GM19463 (cell line): ENCODE results near the gene MAP4K4.

Source experiments
- ATAC-seq: cut with Tn5 transposase; IDR thresholded peaks from one replicate; pipeline ENCODE4 v1.9.1; 2021; ENCODE audit warnings: mild to moderate bottlenecking, moderate library complexity; ENCODE audit not compliant: unreplicated experiment

MAP4K4 gene

DNA sequence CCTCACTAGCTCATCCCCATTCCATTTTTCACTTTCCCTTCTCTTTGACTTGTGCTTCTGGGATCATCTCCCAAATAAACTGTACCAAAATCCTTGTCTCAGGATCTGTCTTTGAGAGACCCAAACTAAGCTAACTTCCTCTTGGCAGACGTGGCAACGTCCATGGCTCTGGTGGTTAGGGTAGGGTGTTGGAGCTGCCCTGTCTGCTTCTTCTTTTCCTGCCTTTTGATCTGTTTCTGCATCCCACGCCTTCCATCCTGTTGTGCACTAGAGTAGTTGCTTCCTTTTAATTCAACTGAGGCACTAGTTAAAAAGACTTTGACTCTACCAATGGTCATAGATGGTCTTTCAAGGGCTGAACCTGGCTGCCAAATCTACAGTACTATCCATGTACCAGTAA, 5.5 kb upstream of the MAP4K4 start:
- no peak for ATAC-seq

DNA sequence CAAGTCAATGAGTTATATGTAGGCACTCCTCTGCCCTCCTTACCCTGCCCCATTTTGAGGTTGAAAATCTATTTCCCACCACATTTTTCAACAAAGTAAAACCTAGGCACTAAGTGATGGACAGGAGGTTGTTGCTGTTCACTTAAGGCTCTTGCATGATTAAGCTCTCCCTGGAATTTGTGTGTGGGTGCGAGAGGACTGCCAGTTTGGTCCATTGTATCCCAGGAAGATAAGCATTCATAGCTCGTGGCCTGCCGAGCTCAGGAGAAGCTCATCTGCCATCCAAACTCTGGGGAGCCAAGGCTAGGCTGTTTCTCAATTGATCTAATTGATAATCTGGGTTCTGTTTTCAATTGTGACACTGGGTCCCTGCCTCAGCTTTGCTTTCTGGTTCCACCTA, 4.7 kb upstream of the MAP4K4 start:
- ATAC-seq, result no peak

DNA sequence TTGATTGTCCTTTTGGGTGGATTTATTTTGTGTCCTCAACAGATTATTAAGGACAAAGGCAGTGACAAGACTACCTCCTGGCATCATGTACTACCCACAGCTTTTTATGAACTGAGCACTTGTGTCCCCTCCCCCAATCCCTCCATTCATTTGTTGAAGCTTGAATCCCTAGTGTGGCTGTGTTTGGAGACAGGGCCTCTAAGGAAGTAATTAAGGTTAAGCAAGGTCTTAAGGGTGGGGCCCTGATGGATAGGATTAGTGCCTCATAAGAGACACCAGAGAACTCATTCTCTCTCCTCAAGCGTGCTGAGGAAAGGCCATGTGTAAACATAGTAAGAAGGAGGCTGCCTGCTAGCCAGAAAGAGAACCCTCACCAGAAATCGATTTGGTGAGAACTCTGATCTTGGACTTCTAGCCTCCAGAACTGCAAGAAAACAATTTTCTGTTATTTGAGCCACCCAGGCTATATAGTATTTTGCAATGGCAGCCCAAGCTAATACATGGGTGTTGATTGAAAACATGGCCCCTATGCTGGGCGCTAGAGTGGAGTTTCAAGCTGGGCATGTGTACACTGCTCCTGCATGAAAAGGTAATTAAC, 3.4 kb upstream of the MAP4K4 start:
- ATAC-seq, result no peak

DNA sequence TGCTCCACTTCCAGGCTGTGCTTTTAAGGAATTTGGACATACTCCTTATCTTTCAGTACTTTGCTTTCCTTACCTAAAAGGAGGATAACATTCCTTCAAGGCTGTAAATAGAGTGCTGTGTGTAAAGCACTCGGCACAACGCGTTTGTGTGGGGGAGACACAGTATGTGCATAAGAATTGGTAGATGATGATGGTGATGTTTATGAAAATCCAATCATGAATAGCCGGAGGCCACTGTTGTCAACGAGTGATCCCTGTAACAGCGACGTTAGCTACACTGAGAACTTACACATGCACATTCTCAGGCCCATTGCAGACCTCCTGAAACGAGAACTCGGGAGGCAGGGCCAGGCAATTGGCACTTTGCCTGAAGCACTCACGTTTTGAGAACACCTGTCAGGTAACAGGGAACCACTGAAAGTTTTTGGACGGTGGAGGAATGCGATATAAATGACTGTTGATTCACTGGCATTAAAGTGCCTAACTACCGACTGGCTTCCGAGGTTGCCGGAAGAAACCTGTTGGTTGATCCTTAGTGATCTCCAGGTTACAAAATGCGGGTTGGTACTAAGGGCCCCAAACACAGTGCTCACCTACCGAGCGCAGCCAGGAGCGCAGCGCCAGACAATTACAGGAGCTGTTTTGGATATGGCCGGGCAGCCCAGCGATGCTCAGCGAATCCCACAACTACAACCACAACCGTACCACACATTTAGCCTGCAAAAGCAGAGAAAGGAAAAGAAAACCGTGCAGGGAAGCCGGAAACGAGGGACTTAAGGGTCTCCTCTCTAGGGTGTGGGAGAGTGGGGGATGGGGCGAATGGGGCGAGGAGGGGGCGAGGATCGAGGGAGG, 1.0 kb upstream of the MAP4K4 start:
- no peak for ATAC-seq

DNA sequence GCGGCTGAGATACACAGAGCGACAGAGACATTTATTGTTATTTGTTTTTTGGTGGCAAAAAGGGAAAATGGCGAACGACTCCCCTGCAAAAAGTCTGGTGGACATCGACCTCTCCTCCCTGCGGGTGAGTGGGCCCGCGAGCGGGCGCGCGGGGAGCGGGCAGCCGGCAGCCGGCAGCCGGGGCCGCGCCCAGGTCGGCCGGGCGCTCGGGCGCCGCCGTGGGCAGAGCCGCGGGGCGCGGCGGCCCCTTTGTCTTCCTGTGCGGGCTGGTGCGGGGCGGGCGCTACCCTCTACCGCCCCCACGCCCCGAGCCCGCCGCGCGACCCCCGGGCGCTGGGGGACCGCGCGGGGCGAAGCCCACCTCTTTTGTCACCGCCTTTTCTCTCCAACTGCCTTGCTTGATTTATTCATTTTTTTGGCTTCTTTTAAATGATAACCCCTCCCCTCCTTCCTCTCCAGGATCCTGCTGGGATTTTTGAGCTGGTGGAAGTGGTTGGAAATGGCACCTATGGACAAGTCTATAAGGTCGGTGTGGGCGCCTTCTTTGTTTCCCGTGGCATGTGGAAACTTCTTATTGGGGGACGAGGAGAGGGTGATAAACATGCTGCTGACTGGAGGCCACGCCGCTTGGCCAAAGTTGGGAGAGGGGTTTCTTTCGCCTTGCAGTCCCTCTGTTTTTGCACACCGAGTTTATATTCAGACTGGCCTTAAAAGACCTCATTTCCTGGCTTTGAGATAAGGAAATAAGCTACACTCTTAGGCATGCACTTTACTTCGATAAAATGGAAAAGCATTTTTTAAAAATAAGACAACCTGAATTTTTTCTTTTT, 722 bp downstream of the MAP4K4 start:
- peak; percentile 39 for ATAC-seq

DNA sequence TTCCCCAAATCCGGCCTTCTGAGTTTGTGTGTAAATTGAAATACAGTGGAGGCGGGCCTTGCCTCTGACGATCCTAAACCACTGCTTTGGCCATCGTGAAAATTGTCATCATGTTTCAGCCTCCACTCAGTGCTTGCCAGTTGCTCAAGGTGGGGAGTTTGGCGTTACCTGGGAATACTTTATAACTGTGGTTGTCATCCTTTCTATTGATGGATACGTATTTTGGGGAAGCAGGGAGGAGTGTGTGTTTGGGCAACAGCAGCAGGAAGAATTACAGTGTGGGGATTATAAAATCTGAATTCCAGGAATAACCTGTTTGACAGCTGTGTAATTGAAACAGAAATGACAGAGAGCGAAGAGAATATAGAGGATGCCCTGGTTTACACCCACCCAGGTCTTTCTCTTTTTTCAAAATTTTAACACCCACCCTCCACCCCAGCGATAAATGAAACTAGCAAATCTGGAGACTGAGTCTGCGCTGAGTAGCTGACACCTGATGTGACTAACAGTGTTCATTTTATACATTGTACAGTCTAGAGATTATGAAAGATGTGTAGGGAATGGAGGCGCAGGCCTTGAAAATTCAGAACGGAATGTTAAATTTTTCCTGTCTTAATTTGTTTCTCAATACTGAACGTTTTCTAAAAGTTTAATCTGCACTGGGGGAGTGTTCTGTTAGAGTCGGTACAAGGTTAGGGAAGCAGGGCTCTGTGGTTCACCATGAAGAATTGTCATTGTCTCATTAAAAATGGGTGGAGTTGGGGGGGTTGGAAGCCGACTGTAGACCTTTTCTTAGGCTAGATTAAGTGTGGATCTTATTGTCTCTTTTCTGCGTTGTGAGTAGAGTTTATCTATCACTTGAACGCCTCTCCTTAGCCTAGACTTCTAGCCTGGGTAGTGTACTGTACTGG, 1.6 kb downstream of the MAP4K4 start:
- no peak for ATAC-seq

DNA sequence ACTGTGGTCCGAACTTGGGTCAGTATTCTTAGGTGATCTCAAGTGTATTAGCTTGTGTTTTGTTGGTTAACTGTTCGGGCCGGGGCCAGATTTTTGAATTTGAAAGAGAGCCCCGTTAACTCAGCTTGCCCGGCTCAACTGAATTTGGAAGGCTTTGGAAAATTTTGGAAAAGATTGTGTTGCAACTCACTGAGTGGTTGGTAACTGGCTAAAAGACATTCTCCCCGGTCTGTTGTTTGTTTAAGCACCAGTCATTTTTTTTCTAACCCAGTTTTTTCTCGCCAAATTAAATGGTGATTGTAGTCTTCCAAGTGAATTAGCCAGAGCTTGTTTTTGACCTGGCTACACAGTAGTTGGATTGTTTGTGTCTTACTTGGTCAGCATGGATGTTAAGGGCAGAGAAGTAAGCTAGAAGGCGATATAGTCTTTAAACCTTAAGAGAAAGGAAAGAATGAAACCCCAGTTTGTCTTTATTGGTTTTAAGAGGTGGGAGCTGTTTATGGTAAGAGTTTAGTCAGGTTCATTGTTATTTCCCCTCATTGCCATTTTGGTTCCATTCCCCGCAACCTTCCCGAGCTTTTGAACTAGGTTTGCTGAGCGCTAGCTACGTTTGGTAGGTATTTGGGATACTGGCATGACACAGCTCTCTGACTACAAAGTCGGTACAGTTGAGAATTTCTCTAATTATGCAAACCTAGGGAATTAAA, 2.4 kb downstream of the MAP4K4 start:
- ATAC-seq, result no peak

DNA sequence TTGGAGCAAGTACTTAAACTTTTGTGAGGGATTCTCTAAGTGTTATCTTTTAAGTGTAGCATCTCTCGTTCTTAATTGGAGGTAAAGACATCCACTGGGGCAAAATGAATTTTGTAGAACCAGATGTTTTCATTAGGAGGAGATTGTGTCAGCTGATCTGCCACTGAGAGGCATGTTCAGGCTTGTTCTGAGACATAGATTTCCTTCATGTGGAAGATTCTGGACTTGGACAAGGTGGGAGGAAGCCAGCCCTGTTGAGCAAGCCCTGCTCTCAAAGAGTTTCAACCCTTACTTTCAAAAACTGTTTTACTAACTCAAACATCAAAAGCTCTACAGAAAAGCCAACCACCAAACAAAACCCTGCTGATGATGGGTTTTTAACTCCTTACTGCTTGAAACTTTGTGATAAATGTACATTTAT, 6.5 kb downstream of the MAP4K4 start:
- no peak for ATAC-seq

DNA sequence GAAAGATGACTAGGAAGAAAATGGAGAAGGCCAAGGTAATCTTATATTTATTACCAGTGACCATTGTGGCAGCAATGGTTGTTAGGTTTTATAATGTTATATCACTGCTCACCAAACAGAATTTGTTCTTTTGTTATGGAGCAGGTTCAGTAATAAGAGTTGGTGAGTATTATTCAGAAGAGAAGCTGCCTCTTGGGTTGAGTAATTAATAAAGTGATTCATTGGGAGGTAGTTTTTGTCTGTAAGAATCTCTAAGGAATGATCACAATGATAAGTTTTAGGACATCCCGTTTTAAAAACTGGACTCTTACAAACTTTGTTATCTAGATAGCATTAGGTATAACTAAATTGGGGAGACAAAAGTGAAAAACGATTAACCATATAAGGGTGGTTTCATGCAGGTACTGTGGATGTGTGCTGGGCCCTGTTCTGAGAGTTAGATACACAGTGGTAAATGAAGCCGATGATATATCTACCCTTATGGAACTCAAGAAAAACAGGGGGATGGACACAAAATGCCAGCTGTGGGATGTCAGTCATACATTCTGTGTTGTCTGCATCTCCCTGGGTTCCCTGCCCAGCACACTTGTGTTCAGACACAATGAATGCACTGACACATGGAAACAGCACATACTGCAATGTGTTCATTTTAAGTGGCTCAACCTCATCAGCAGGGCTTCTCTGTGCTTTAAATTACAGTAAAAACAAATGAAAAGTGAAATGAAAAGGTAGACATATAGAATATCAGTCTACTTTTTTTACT, 7.5 kb downstream of the MAP4K4 start:
- no peak for ATAC-seq

DNA sequence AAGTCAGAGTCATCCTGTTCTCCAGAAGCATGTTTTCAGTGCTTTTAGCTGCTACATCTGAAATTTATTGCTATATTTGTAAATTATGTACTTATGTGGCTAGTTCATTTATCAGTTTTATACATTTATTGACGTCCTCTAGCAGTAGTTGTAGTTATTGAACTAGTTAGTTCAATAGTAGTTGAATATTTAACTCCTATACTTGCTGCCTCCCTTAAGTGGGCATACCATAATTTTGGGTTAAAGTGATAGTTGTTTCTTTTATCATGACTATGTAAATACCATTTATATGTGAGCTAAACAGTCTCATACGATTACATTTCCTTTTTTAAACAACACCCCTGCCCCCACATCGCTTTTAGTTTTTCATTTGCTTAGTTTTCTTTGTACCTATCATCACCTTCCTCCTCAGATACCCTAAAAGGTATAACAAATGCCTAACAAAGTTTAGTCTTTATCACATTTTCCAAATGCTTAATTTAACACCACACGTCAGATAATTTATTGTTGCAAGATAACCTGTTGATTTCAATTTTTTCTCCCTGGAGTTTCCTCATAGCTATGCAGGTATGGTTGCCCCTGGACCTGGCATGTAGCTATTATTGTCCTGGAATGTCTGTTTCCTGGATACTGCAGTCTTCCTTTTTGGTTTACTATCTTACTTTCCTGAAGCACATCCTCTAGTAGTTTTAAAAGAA, 8.8 kb downstream of the MAP4K4 start:
- ATAC-seq, result no peak

DNA sequence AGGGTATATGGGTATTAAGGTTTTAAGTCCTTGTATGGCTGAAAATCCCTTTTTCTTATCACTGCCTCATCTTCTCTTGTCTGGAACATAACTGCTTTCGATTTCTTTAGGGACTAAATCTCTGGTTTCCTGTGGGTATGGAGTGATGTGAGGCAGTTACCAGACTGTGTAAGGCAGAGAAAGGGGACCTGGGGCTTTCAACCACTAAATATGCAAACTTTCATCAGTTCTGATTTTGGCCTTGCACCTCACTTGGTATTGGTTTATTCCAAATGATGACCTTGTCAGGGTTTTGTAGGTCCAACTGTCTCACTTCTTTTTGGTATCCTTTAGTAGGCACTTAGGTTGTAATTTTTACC, 9.3 kb downstream of the MAP4K4 start:
- peak; percentile 46 for ATAC-seq

DNA sequence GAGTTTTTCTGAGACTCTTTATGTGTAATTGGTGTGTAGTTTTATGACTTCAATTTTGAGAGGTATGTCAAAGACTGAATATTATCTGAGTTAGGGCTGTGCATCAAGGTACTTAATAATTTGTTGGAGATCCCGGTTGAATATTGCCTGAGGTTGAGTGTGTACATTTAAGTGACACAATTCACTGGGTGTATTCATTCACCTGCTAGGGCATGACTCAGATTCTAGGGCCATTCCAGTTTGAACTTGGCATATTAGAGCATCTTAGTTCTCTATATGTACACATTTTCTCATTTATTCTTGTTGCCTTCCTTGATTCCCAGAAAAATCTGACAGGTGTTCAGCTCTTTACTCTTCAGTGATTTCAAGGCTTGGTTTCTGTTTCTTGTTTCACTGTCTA, 12.5 kb downstream of the MAP4K4 start:
- ATAC-seq, result no peak

DNA sequence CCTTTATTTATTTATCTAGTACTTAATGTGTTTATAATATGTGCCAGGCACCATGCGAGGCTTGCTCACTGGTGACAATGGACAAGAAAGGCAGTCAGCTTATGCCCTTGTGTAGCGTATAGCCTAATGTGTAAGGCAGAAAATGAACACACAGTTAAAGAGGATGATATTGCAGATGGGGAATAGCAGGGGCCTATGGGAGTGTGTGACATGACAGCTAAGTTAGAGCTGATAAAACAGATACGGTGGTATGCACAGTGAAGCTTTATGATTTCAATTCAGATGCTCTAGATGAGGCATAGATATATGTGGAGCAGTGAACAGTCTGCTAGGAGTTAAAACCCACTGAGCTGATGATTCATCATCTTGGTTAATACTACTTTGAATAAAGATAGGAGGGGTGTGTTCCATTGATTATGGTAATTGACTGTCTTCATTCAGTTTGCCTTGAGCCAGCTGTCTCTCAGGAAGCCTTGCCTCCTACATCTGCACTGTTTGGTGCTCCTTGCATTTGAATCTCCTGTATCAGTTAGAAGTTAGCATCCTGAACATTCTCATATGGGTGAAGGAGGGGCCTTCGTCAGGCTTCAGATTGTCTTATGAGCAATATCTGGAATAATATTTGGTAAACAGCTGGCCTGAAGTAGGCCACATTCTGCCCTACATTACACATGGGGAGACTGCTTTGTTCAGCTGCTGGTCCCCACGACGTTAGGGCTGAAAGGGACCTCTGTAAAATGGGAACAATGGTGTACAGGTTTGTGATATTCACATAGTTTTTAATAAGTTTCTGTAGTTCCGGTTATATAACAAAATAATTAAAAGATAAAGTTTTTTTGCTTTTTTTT, 13.2 kb downstream of the MAP4K4 start:
- ATAC-seq, result no peak

DNA sequence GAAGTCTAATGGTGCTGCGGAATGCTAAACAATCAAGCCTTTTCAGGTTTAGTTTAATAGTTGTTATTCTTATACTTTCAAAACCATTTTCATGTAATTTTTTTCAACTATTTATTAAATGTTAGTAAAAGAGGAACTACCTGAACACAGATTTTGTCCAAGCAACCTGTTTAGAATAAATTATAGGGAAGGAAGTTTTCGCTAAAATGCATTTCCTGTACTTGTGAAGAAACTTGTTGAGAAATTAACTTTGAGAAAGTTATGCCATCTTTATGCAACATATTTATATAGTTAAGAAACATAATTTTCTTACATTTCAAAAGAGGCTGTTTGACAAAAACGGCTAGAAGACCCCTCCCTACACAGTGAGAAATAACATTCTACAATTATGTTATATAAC, 16.6 kb downstream of the MAP4K4 start:
- no peak for ATAC-seq

DNA sequence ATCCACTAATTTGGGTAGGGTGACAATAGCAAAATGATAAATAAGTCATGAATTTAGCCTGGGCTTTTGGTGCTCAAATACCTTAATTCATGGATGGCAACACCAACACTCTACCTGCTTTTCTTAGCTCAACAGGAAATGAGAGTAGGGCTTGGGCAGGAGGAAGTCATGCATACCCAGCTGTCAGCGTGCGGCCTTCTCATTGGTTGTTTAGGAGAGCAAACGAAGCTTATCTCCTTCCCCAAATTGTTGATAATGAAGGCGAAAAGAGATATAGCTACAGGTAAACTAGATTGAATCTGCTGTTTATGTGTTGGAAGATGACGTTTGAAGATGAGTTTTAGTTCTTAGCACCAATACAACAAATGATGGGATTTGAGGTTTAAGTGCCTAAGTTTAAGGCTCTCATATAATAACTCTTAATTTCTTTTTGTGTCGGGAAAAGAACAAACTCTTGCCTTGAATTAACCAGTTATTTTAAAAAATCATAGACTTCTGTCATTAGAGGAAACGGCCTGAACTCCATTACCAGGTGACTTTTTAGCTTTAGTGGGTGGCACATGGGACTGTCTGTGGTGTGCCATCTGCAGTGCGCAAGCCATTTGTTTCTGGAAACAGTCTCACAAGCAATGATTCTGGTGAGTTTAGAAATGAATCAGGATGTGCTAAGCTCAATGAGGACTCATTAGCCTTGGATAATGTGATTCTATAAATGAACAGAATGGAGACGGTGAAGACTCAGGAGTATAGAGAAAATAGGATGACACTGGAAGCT, 19.8 kb downstream of the MAP4K4 start:
- peak; percentile 60 for ATAC-seq

DNA sequence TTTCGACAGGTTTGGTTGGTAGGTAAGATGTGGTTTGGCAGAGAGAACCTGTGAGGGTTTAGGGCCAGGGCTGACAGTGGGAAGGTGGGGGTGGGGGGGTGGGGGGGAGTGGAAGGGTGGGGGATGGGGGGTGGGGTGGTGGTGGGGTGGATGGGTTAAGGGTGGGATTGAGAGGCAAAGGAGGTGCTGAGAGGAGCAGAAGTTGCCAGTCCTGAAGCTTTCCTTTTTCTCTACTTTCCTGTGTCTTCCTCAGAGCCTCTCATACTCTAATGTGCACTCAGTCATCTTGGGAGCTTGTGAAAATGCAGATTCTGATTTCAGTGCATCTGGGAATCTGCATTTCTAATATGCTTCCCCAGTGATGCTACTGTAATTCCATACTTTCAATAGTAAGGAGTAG, 21.0 kb downstream of the MAP4K4 start:
- no peak for ATAC-seq

DNA sequence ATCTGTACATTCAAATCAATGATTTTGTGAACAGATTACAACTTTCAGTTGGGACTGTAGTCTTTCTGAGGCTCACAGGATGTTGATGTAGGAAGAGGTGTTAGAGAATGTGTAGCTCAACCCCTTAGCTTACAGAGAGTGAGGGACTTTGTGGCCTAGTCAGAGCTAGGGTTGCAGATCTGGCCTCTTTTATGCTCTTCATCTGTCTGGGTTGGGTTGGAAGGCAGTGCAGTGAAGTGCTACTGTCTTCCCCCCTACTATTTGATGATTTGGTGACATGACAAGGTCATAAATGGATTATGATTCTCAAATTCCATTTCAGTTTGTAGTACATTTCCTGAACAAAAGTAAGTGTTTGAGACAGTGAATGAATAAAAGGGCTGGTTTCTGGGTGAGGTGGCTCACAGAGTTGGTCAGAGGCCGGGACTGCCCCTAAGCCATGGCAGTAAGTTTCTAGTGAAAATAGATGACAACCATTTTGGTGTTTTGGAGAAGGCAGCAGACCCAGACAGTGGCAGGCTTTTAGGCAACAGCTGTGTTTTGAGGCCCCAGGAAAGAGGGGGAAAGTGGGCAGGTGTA, 21.6 kb downstream of the MAP4K4 start:
- no peak for ATAC-seq
